HL-60 (cell line): ENCODE results near the gene DISP3.
A peak's percentile ranks its signal among the peaks of the same experiment; 100 is the strongest.

Experiments
- DNase-seq, 2 experiments: peaks; one replicate each; pipeline ENCODE4 v3.0.0-alpha.2; 2010 to 2020; ENCODE audit warnings: low read depth in 1 of 2, low spot score in 1 of 2
- H3K27ac ChIP-seq: fragments of 250-450 bp; sonication (Bioruptor Pico); replicated peaks from 2 replicates; pipeline ENCODE4 v1.5.1; 2020; ENCODE audit warnings: mild to moderate bottlenecking, moderate library complexity
- H3K27me3 ChIP-seq: fragments of 250-450 bp; sonication (Bioruptor Pico); 2 replicates; pipeline ENCODE4 v1.5.1; 2021; ENCODE audit warnings: mild to moderate bottlenecking, moderate library complexity; ENCODE audit not compliant: insufficient read depth, poor library complexity, severe bottlenecking
- H3K4me3 ChIP-seq: replicated peaks from 2 replicates; pipeline ENCODE4 v1.5.1; 2011; ENCODE audit warnings: mild to moderate bottlenecking, control low read depth, low read length; ENCODE audit not compliant: insufficient read depth
- GABPA ChIP-seq: IDR thresholded peaks from 2 replicates; pipeline ENCODE4 v1.6.1; 2012; ENCODE audit warnings: low read depth
- POLR2AphosphoS5 ChIP-seq: IDR thresholded peaks from 2 replicates; pipeline ENCODE4 v1.6.1; 2012; ENCODE audit warnings: low read depth
- REST ChIP-seq: IDR thresholded peaks from 2 replicates; pipeline ENCODE4 v1.6.1; 2012; ENCODE audit warnings: low read depth; ENCODE audit not compliant: insufficient replicate concordance
- SPI1 ChIP-seq: IDR thresholded peaks from 2 replicates; pipeline ENCODE4 v1.6.1; 2012; ENCODE audit warnings: low read depth, mild to moderate bottlenecking, borderline replicate concordance
- TF ChIP-seq, protein P1 (sequence below): IDR thresholded peaks from one replicate; pipeline ENCODE4 v1.5.1; 2011; ENCODE audit warnings: low read length, control low read depth, inconsistent platforms; ENCODE audit not compliant: insufficient read depth

DISP3 gene

GRCh38 chr1:11475748-11476147 lies 3.2 kb upstream of the DISP3 start:
- TF ChIP-seq GABPA (no peak), SPI1 (no peak), REST (no peak), POLR2AphosphoS5 (no peak)
- TF ChIP-seq, protein P1, sequence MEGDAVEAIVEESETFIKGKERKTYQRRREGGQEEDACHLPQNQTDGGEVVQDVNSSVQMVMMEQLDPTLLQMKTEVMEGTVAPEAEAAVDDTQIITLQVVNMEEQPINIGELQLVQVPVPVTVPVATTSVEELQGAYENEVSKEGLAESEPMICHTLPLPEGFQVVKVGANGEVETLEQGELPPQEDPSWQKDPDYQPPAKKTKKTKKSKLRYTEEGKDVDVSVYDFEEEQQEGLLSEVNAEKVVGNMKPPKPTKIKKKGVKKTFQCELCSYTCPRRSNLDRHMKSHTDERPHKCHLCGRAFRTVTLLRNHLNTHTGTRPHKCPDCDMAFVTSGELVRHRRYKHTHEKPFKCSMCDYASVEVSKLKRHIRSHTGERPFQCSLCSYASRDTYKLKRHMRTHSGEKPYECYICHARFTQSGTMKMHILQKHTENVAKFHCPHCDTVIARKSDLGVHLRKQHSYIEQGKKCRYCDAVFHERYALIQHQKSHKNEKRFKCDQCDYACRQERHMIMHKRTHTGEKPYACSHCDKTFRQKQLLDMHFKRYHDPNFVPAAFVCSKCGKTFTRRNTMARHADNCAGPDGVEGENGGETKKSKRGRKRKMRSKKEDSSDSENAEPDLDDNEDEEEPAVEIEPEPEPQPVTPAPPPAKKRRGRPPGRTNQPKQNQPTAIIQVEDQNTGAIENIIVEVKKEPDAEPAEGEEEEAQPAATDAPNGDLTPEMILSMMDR: no peak
- no peak overlapping the region for H3K27ac ChIP-seq
- no peak for DNase-seq
- peaks cover 16% of the 10 kb centered on the region for H3K27me3 ChIP-seq
- H3K4me3 ChIP-seq: no peak overlapping the region

DNA sequence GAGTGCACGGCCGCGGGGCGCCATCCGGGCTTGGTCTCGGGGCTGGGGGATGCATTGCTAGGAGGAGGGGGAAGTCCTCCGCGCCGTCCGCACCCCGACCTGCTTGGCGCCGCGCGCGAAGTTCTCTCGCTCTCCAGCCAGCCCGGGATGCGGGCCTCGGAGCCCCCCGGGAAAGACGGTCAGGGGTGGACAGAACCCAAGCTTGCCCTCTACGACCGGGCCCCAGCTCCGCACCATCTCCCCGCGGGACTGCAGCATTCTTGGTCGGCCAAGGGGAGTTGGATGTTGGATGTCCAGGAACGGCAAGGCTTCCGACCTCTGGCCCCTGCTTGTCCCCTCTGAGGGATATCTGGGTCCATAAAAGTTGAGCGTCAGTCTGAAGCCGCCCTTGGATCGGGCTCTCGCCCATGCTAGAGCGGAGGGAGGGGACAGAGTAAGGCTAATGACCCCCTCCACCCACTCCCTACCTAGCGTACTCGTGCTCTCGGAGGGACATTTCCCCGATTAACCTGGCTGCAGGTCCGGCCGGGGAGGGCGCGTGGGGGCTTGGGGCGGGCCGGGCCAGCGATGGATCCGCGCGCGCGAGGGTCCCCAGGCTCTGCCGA lies 522 bp downstream of the DISP3 start:
- peak overlapping the region; percentile 56 for H3K4me3 ChIP-seq
- no peak for DNase-seq
- TF ChIP-seq, protein P1: no peak
- TF ChIP-seq SPI1: no peak
- TF ChIP-seq REST: no peak
- no peak for TF ChIP-seq POLR2AphosphoS5
- TF ChIP-seq GABPA: no peak
- H3K27ac ChIP-seq: no peak overlapping the region
- peaks cover 21% of the 10 kb centered on the region for H3K27me3 ChIP-seq

GRCh38 chr1:11481019-11481418 lies 2.1 kb downstream of the DISP3 start:
- Histone ChIP-seq H3K4me3 (no peak overlapping the region), H3K27ac (no peak overlapping the region), H3K27me3 (peaks cover 21% of the 10 kb centered on the region)
- TF ChIP-seq SPI1 (no peak), REST (peak; percentile 11)
- TF ChIP-seq, protein P1: no peak
- no peak for DNase-seq
